ENCODE data around the gene SNX9. TPM values are rescaled to one million over a fixed set of nuclear protein-coding genes. Genes with fewer than 3 reads are reported as not detected.

Gene SNX9
- total and polyA plus RNA-seq, 2 of the 8 experiments (the other 6 are each of a cell fraction or from before 2014, with no cell fraction given) = 11.8 to 23.2 TPM

- Histone ChIP-seq H4K20me1 (replicated peaks in 1 of 2; ENCODE audit: control insufficient read depth in 1 of 2, insufficient read depth in 2 of 2, low read length in 2 of 2) (no peaks in the 10 kb centered on the region), H3K23ac (ENCODE audit: insufficient read length) (no peak overlapping the region), H3K4me3 (ENCODE audit: extremely low read depth in 1 of 4, insufficient read depth in 2 of 4, low read depth in 3 of 4, low read length in 4 of 4) (peak overlapping the region; percentile 50 to 81 (median 62)), H3K14ac (ENCODE audit: insufficient read length) (no peak overlapping the region), H2BK12ac (ENCODE audit: low read depth, low read length) (peak overlapping the region; percentile 78), H3K27ac (ENCODE audit: low read depth, low read length) (peak overlapping the region; percentile 75; the same call in 1 of the 2 replicates), H3K79me1 (ENCODE audit: low read depth, low read length) (no peaks in the 10 kb centered on the region; the same call in 1 of the 2 replicates), H3K9ac (replicated peaks in 1 of 4; ENCODE audit: extremely low read depth in 1 of 4, low read depth in 3 of 4, low read length in 3 of 4) (peak overlapping the region in 3 of 4 experiments; percentile 39 to 80 (median 57); a peak in 4 of 7 replicates), H3K4me2 (ENCODE audit: insufficient read depth in 1 of 2, low read depth in 2 of 2, low read length in 2 of 2) (peak overlapping the region; percentile 65 to 89), H3K36me3 (ENCODE audit: control insufficient read depth in 2 of 4, insufficient read depth in 4 of 4, low read length in 3 of 4) (no peaks in the 10 kb centered on the region), H3K18ac (ENCODE audit: extremely low read depth, low read length) (peak overlapping the region; percentile 73; the same call in 1 of the 2 replicates), H2BK15ac (ENCODE audit: low read length) (no peak overlapping the region; the same call in 1 of the 2 replicates), H3K4me1 (replicated peaks in 1 of 4; ENCODE audit: control insufficient read depth in 3 of 4, insufficient read depth in 4 of 4, low read length in 3 of 4) (peaks cover 4 to 24% (median 20%) of the 10 kb centered on the region in 4 experiments), H3K79me2 (ENCODE audit: control insufficient read depth in 1 of 2, insufficient read depth in 2 of 2, low read length in 2 of 2) (peaks cover 0 to 24% of the 10 kb centered on the region in 2 experiments; a peak in 2 of 4 replicates), H4K91ac (replicated peaks; ENCODE audit: insufficient read length, low read length) (no peak overlapping the region), H3K23me2 (ENCODE audit: low read depth, low read length) (peaks cover 5% of the 10 kb centered on the region; the same call in 1 of the 2 replicates), H2AK5ac (ENCODE audit: low read depth, low read length) (no peak overlapping the region), H3K56ac (replicated peaks; ENCODE audit: insufficient read length, low read depth, low read length) (no peak overlapping the region), H2BK120ac (replicated peaks; ENCODE audit: low read depth, low read length) (no peak overlapping the region), H4K5ac (ENCODE audit: insufficient read length, low read depth, low read length) (no peak overlapping the region), H2BK5ac (ENCODE audit: low read depth, low read length) (0 out of 2 replicates have a peak overlapping the region, but pooled peaks have one; percentile 31), H3K9me3 (ENCODE audit: insufficient read depth in 2 of 2, low read depth in 1 of 2, low read length in 1 of 2) (no peaks in the 10 kb centered on the region), H3K4ac (replicated peaks; ENCODE audit: insufficient read length, low read depth, low read length) (peak overlapping the region; percentile 75), H3K27me3 (replicated peaks in 1 of 4; ENCODE audit: control insufficient read depth in 3 of 4, extremely low read depth in 1 of 4, insufficient read depth in 3 of 4, low read length in 3 of 4) (peaks cover 0 to 16% (median 11%) of the 10 kb centered on the region in 4 experiments; a peak in 5 of 7 replicates), H2AFZ (ENCODE audit: low read length) (no peak overlapping the region; the same call in 1 of the 2 replicates), H2BK20ac (ENCODE audit: low read length) (0 out of 2 replicates have a peak overlapping the region, but pooled peaks have one; percentile 24), H4K8ac (ENCODE audit: extremely low read depth, insufficient read depth, low read length) (peak overlapping the region; percentile 76; the same call in 1 of the 2 replicates)
- FAIRE-seq = no peak
- peak in 1 of 2 experiments; percentile 76 for DNase-seq (ENCODE audit: low read depth in 1 of 2, low spot score in 2 of 2)
- POLR2A ChIA-PET (ENCODE audit: partially characterized antibody) = interaction anchor here (0.6 to 3.5 kb wide), 5 partner anchors 8 to 170 kb away, joined by 3 to 12 read pairs (median 4); no protein-coding TSS in a partner anchor
- WGBS, 2 experiments (ENCODE audit: extremely low coverage in 1 of 2, insufficient coverage in 1 of 2, insufficient read length in 1 of 2, insufficient replicate concordance in 2 of 2, low coverage in 1 of 2, low lambda C conversion rate in 2 of 2, missing lambda C conversion rate in 1 of 2) = 2% methylated on average over 27 of the region's 36 CpGs; no CpG with 5 or more reads in 1 of the 2 experiments
- CTCF ChIA-PET (ENCODE audit: partially characterized antibody) = interaction anchor here (0.7 to 2.6 kb wide), 6 partner anchors 12 to 90 kb away, joined by 3 to 12 read pairs (median 4); no protein-coding TSS in a partner anchor
- no peak for TF ChIP-seq YY1 (IDR thresholded peaks at IDR 0.05; ENCODE audit: low read depth, low read length)
- 0 out of 2 replicates have a peak, but pooled peaks have one; percentile 6 for TF ChIP-seq TCF12 (IDR thresholded peaks at IDR 0.05; ENCODE audit: low read depth, low read length)
- no peak for TF ChIP-seq SP1 (IDR thresholded peaks at IDR 0.05; ENCODE audit: low read depth, low read length)
- TF ChIP-seq ASH2L (IDR thresholded peaks at IDR 0.05; ENCODE audit: low read length) = peak; percentile 68
- peak in 1 of 2 experiments; percentile 48; a peak in 1 of 3 replicates for TF ChIP-seq POLR2A (IDR thresholded peaks at IDR 0.05; ENCODE audit: control extremely low read depth in 1 of 2, low read depth in 2 of 2, low read length in 2 of 2)
- TF ChIP-seq SAP30 (IDR thresholded peaks at IDR 0.05; ENCODE audit: insufficient read depth, insufficient replicate concordance, low read length) = no peak
- peak; percentile 22; the same call in 1 of the 2 replicates for TF ChIP-seq BACH1 (IDR thresholded peaks at IDR 0.05; ENCODE audit: low read length)
- peak; percentile 50 for TF ChIP-seq NANOG (IDR thresholded peaks at IDR 0.05; ENCODE audit: insufficient read depth, low read depth, low read length, poor library complexity, severe bottlenecking)
- TF ChIP-seq MAX (IDR thresholded peaks at IDR 0.05) = peak; percentile 53; the same call in 1 of the 2 replicates
- TF ChIP-seq PHF8 (conservative IDR thresholded peaks at IDR 0.05; ENCODE audit: low read depth, low read length) = peak; percentile 46; the same call in 1 of the 2 replicates
- TF ChIP-seq HDAC2 (IDR thresholded peaks at IDR 0.05; ENCODE audit: borderline replicate concordance in 1 of 2, low read depth in 2 of 2, low read length in 2 of 2) = 0 out of 4 replicates have a peak, but pooled peaks of 1 of the 2 experiments have one; percentile 38
Observed at GRCh38 chr6:157982102-157982562, 159.1 kb downstream of the SNX9 start.

All from H1 (cell line).